Colon (tissue), 2 donors: ENCODE measurements around the gene ZNF692.
"Not testable (repeated sequence)": the region's sequence is repeated elsewhere in the genome, so short reads cannot be mapped to it uniquely, and the experiment has no call there.

Source experiments
- FAIRE-seq: peaks from 2 replicates; lab custom pipeline; 2012; peaks lifted over from hg19 to GRCh38; lab: Jason Lieb, UNC
- donor health status: control.
- donor health status: control.

Gene ZNF692

DNA sequence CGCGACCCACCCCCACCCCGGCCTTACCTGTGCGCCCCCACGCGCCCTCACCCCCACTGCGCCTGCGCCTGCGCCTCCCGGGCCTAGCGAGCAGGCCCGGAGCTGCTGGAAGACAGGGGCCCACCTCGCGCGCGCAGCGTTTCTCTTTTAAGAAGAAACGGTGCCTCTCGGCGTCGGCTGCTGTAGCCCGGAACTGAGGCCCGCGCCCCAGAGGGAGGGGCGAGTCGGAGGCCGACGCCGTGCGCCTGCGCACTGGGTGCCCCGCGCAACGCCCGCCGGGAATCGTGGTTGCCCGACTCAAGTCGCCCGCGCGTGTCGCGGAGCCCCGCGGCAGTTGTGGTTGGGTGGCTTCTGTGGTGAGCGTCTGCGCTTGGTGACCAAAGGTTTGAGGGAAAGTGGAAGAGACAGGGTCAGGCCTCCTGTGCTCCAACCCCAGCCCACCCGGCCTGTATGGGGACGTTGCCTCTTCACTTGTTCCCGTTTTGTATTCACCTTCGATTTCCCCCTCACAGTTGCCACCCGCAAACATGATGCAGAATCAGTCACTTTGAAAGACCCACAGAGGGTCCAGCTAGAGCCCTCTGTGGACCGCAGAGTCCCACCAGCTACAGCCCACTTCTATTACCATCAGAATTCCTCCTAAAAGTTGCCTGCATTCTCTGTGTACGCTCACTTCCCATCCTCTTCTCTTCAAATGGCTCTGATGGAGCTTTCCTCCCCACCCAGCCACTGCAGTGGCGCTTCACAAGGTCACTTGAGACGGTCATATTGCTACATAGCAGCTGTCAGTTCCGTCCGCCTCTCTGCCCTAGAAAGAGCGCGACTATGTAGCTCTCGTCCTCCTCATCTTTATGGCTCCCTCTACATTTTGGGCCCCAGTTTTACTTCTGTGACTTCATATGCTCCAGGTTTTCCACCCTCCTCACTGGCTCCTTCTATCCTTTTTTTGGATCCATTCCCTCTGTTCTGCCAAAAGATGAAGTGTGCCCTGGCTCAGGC lies at the start of gene ZNF692:
TSS of gene ZNF692 (minus strand) at position 195 of the 999 bp plus-strand sequence. CDS start 776 bp downstream, outside the sequence.
- no peak for FAIRE-seq

- no peak for FAIRE-seq
Observed at GRCh38 chr1:248906753-248907661, 48.1 kb upstream of the ZNF692 start.

DNA sequence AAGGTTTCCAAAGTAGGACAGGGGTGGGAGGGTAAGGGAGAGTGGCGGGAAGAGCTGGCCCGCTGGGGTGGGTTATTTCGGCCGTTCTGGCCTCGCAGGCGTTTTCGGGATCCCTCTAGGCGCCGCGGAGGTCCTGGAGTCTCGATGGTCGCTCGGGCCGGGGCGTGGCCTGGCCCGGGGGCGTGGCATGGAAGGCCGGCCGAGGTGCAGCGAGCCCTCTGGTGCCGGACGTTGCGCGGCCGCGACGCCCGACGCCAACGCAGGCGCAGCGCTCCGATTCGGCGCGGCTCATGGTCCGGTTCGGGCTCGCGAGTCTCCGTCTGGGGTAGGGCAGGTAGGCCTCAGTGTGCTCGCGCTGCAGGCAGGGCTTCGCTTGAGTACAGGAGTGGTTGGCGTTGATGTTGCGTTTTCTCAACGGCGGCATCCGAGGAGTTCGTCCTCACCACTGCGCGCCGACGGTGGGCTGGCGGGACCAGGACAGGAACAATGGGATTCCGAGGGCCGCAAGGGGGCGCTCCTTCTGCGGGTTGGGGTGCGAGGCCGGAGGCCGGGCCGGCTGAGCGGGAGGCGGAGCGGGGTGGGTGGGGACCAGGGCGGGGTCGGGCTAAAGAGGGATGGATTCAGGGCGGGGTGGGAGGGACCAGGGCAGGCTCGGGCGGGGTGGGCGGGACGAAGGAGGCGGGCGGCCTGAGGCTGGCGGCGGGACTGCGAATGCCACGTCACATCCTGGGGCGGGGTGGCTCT lies 47.3 kb upstream of the ZNF692 start, which contains the start of gene PGBD2:
TSS of gene PGBD2 (plus strand) at position 227 of the 744 bp plus-strand sequence. CDS start 7,628 bp downstream, outside the sequence.
- FAIRE-seq, result no peak

DNA sequence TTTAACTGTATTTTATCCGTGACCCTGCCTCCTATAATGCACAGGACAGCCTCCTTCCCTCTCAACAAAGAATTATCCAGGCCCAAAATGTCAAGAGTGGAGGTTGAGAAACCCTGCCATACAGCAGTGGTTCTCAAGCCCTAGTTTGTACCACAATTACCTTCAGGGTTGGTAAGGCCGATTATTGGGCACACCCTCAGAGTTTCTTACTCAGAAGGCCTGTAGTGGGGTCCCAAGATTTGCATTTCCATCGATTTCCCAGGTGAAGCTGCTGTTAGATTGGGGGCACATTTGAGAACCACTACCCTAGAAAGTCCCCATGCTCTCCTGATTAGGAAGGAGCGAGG lies 46.8 kb upstream of the ZNF692 start:
- FAIRE-seq, result no peak

DNA sequence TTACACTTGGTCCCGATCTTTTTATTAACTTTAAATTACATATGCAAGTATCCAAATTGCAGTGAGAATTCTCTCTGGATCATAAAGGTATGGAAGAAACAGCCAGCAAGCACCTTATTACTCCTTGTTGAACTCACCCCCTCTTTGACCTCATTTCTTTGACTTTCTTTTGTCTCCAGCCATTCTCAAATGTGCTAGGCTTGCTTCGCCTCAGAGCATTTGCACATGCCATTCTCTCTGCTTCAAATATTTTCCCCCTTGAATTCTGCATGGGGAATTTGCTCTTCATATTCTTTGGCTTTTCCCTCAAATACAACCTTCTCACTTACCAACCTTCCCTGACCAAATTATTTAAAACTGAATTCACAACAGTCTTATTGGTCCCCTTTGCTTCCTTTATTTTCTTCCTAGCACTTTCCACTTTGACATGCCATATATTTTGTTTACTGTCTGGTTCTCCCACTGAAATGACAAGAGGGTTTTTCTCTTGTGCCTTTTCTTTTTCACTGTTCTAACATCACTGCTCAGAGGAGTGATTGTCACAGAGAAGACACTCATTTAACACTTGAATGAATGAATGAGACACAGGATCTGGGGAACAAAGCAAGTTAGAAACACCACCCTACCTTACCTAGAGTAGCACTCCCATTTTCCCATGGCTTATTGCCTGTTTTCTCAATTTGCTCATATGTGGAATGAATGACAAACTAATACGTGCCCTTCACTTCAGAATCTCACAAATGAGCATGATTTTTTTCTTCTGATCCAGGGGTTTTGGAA lies 45.7 kb upstream of the ZNF692 start:
- no peak for FAIRE-seq

GRCh38 chr1:248901578-248901977 lies 42.7 kb upstream of the ZNF692 start:
- FAIRE-seq, result no peak

GRCh38 chr1:248900637-248901036 lies 41.8 kb upstream of the ZNF692 start:
- no peak for FAIRE-seq

DNA sequence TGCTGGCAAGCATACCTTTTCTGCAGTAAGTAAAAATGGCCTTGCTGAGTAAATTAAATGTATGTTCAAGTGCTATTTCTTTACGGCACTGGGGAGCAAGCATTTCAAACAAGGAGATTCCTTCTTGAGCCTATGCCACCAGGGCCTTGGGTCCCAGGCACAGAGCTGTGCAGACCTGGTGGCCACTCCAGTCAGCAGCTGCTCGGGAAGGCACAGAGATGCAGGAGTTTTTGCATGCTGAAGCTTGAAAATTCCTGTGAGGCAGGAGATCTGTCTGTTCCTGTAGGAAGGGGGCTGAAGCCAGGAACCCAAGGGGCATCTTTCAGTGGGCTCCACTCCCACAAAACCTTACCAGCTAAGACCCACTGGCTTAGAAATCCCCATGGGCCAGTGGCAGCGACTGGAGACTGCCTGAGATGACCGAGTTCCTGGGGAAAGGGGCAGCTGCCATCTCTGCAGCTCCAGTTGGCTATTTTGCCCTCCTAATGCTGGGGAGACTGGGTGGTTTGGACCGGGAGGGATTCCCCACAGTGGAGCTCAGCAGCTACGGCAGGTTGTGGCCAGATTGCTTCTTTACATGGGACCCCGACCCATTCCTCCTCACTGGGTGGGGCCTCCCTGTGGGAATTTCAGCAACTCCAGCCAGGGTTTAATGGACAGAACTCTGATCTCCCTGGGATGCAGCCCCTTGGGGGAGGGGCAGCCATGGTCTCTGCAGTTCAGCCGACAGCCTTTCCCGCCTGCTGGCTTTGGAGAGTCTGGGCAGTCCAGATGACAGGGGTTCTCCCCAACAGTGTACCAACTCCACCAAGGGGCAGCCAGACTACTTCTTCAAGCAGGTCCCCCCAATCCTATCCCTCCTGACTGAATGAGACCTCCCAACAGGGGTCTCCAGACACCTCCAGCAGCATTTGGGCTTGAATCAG lies 38.8 kb upstream of the ZNF692 start:
- no peak for FAIRE-seq

DNA sequence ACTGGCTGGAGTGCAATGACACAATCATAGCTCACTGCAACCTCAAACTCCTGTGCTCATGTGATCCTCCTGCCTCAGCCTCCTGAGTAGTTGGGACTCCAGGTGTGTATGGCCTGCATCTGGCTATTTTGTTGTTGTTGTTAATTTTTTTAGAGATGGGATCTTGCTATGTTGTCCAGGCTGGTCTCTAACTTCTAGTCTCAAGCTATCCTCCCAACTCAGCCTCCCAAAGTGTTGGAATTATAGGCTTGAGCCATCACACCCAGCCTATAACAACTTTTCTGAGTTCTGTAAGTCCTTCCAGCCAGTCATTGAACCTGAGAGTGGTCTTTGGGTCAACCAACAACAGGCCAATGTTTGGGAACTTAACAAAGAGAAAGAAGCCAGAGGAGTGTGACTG lies 36.0 kb upstream of the ZNF692 start:
- FAIRE-seq, result no peak

GRCh38 chr1:248892590-248892989 lies 33.7 kb upstream of the ZNF692 start:
- FAIRE-seq, result no peak

GRCh38 chr1:248891758-248892157 lies 32.9 kb upstream of the ZNF692 start:
- FAIRE-seq, result no peak

DNA sequence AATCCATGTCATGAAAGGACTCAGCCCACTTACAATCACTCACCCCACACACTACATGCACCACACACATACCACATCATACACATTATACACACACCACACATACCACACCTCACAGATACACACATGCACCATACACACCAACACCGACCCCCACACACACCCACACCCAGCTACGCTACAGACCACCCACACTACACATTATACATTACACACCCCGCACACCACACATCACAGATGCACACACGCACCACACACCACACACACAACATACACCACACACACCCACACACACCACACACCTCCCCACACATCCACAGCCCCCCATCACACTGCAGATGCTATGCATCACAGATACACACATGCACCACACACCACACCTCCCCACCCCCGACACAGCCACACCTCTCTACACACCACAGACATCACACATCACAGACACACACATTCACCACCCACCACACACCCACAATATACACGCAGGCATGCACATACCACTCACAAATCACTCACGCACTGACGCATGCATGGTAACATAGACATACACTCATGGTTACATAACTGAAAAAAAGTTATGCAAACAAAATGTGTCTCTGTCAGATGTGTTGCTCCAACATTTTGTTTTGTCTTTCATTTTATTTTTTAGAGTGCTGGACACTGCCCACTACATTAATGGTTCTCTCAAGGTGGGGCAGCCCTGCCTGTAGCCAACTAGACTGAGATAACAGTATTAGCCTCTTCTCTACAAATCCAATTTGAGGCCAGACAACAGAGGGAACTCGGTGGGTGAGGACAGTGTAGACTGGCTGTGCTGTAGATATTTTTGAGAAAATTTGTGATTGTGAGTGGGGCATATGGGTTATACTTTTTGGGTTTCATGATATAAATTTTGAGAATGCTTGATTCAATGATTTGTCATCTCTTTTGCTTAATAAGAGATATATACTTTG lies 31.9 kb upstream of the ZNF692 start:
- FAIRE-seq, result no peak

DNA sequence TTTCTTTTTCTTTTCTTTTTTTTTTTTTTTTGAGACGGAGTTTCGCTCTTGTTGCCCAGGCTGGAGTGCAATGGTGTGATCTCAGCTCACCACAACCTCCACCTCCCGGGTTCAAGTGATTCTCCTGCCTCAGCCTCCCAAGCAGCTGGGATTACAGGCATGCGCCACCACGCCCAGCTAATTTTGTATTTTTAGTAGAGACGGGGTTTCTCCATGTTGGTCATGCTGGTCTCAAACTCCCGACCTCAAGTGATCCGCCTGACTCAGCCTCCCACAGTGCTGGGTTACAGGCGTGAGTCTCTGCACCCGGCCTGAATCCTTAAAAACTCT lies 31.0 kb upstream of the ZNF692 start:
- not testable (repeated sequence) for FAIRE-seq

- no peak for FAIRE-seq
Observed at GRCh38 chr1:248886237-248886895, 27.5 kb upstream of the ZNF692 start.

DNA sequence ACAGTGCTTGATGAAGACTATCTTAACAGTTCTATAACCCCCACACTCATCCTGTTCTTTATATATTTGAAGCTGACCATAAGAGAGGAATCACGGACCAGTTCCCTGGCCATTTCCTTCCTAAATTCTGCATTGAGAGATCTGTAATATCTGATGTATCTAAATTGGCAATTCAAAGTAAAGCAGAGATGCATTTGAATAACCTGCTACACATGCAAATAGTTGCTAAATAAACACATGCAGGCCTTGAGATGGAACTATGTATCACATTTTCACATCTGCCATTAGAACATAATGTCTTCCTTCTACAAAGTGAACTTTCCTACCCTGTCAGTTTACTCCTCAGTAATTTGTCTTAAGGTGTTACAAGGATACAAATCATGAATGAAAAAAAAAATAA lies 26.8 kb upstream of the ZNF692 start:
- no peak for FAIRE-seq

- FAIRE-seq, result no peak
Observed at GRCh38 chr1:248884632-248885295, 25.9 kb upstream of the ZNF692 start.

- not testable (repeated sequence) for FAIRE-seq
Observed at GRCh38 chr1:248882427-248882826, 23.5 kb upstream of the ZNF692 start.

GRCh38 chr1:248881261-248881660 lies 22.4 kb upstream of the ZNF692 start:
- peak; percentile 10 for FAIRE-seq
